Body of pancreas (tissue), 4 donors: ENCODE measurements around the gene PBX2.

Experiments used
- POLR2A ChIP-seq, 3 donors: fragments of 450-650 bp; IDR thresholded peaks; one replicate each; pipeline ENCODE4 v1.6.1; 2016; ENCODE audit warnings: antibody characterized with exemption in 3 of 3, mild to moderate bottlenecking in 2 of 3
- TF ChIP-seq, protein P1 (sequence below), 7 experiments: fragments of 450-650 bp in 4 of 7; fragments of 200-600 bp in 3 of 7; sonication (generic) in 3 of 7; IDR thresholded peaks; one replicate each; pipeline ENCODE4 v1.5.1; 2016 to 2019; ENCODE audit warnings: antibody characterized with exemption in 7 of 7

DNA sequence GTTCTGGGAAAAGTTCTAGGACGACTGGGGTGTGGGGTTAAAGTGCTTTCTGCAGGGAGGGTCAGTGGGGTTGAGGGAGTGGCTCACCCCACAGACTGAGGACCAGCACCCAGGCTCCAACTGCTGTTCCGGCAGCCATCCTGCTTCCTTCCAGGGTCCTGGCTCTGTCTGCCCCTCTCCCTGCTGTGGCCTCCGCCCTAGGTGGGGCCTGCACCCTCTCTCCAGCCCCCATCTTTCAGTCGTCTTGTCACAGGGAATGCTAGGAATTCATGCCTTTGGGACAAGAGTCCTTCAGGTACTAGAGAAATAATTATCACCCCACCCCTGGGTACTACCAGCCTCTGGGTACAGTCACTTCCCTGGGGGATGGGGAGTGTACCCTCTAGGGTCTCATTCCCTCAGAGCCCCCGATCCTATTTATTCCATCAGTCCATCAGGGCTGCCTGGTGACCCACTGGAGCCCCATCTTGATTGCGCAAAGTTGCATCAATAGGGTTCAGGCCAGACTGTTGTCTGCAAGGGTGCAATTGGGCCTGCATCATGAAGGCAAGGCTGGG, 5.8 kb downstream of the PBX2 start, which contains the start of gene AGER:
- TF ChIP-seq, protein P1, sequence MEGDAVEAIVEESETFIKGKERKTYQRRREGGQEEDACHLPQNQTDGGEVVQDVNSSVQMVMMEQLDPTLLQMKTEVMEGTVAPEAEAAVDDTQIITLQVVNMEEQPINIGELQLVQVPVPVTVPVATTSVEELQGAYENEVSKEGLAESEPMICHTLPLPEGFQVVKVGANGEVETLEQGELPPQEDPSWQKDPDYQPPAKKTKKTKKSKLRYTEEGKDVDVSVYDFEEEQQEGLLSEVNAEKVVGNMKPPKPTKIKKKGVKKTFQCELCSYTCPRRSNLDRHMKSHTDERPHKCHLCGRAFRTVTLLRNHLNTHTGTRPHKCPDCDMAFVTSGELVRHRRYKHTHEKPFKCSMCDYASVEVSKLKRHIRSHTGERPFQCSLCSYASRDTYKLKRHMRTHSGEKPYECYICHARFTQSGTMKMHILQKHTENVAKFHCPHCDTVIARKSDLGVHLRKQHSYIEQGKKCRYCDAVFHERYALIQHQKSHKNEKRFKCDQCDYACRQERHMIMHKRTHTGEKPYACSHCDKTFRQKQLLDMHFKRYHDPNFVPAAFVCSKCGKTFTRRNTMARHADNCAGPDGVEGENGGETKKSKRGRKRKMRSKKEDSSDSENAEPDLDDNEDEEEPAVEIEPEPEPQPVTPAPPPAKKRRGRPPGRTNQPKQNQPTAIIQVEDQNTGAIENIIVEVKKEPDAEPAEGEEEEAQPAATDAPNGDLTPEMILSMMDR (IDR thresholded peaks at IDR 0.05), result no peak
- TF ChIP-seq POLR2A (IDR thresholded peaks at IDR 0.05), result no peak
